HG02943 (cell line): ENCODE results near the gene FGF16.
"Not testable (repeated sequence)": the region's sequence is repeated elsewhere in the genome, so short reads cannot be mapped to it uniquely, and the experiment has no call there.

Experiments used
- ATAC-seq: cut with Tn5 transposase; IDR thresholded peaks from one replicate; pipeline ENCODE4 v1.9.1; 2021; ENCODE audit warnings: mild to moderate bottlenecking, low read depth, moderate library complexity; ENCODE audit not compliant: unreplicated experiment

The FGF16 gene

GRCh38 chrX:77446029-77446585, 1.1 kb upstream of the FGF16 start:
- ATAC-seq = no peak

DNA sequence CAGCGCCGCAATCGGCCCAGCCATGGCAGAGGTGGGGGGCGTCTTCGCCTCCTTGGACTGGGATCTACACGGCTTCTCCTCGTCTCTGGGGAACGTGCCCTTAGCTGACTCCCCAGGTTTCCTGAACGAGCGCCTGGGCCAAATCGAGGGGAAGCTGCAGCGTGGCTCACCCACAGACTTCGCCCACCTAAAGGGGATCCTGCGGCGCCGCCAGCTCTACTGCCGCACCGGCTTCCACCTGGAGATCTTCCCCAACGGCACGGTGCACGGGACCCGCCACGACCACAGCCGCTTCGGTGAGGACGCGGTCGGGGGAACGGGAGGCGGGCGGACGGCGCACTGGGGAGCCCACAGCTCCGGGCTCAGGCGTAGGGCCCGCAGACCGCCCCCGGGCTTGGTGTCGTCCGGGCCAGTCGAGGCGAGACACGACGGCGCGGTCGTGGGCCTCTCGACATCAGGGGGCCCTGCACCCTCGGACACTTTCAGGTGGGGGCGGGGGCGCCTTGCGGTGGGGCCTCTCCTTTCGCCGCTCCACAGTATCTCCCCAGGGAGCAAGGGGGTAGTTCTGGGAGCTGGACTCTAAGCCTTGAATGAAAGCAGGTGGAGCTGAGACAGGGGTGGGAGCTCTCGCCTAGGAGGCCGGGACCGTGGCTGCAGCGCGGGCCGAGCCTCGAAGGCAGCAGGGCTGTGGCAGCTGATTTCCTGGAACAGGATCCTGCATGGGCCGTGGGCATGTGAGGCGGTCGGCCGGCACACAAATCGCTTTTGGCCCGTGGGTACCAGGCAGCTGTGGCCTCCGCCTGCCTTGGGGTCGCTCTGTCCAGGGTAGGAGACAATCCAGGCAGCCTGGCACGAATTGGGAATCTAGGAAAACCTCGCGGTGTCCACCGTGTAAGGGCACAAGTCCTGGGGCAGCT, 722 bp downstream of the FGF16 start:
- ATAC-seq = no peak

DNA sequence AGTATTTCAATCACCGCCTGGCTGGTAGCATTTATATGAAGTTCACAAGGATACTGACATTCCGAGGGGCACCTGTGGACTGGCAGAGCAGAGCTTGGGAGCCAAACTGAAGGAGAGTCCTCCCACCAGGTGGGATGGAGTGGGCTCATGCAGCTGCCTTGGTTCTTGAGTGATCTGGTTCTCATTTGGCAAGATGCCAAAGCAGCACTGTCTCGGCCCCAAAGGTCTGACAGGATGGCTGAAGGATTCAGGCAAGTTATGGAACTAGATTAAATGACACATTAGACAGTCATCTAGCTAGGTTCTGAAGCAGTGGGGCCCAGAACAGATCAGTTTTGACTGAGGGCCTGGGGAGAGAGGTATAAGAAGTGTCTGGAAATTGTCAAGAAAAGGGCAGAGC, 3.2 kb downstream of the FGF16 start:
- ATAC-seq = no peak

DNA sequence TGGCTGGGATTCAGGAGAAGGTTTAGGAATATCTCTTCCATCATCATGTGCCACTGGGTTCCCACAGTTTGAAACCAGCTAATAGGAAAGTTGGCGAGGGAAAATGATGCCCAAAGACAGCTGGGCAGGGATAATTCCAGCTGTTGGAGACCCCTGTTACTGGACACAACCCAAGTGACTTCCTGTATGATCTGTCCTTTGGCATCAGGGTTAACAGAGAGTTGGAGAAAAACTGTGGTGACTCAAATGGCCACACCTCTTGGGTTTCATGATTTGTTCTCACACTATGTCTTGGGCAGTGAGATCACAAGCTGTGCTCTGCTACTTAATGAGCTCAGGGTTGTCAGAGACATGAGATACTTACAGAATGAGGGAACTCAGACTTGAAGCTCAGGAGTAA, 3.8 kb downstream of the FGF16 start:
- no peak for ATAC-seq

GRCh38 chrX:77453190-77453589, 6.0 kb downstream of the FGF16 start:
- ATAC-seq = no peak

GRCh38 chrX:77455437-77455836, 8.2 kb downstream of the FGF16 start:
- no peak for ATAC-seq

DNA sequence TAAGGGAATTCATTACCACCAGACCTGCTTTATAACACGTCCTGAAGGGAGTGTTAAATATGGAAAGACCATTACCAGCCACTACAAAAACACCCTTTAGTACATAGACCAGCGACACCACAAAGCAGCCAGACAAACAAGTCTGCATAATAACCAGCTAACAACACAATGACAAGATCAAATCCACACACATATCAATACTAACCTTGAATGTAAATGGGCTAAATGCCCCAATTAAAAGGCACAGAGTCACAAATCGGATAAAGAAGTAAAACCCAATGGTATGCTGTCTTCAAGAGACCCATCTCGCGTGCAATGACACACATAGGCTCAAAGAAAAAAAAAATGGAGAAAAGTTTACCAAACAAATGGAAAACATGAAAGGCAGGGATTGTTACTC, 36.9 kb downstream of the FGF16 start:
- ATAC-seq = no peak

DNA sequence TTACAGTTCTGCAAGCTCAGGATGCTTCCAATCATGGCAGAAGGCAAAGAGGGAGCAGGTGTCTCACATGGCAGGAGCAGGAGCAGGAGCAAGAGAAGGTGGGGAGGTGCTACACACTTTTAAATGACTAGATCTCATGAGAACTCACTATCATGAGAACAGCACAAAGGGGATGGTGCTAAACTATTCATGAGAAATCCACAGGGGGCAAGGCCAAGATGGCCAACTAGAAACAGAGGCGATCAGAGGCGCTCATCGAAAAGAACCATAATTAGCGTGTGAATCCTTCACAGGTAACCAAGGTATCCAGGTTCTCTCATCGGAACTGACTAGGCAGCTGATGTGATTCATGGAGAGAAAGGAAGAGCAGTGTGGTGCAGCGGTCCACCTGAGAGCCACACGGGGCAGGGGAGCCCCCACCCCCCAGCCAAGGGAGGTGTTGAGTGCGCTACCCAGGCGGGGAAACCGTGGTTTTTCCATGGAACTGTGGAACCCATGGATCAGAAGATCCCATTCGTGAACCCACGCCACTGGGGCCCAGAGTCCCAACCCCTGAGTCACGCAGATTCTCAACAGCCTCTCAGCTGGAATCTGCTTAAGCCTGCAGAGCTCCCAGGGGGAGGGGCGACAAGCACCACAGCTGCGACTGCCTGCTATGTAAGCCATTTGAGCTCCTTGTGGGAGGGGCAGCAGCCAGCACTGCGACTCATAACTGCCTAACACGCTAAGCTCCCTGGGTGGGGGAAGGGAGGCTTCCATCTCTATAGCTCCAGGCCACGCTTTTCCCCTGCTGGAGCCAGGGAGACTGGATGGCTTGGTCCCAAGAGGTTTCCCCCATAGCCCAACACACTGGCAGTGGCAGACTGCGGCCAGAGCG, 46.7 kb downstream of the FGF16 start:
- ATAC-seq = no peak

DNA sequence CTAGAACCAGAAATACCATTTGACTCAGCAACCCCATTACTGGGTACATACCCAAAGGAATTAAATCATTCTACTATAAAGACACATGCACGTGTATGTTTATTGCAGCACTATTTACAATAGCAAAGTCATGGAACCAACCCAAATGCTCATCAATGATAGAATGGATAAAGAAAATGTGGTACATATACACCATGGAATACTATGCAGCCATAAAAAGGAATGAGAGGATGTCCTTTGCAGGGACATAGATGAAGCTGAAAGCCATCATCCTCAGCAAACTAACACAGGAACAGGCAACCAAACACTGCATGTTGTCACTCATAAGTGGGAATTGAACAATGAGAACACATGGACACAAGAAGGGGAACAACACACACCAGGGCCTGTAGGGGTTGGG, 53.0 kb downstream of the FGF16 start:
- not testable (repeated sequence) for ATAC-seq

DNA sequence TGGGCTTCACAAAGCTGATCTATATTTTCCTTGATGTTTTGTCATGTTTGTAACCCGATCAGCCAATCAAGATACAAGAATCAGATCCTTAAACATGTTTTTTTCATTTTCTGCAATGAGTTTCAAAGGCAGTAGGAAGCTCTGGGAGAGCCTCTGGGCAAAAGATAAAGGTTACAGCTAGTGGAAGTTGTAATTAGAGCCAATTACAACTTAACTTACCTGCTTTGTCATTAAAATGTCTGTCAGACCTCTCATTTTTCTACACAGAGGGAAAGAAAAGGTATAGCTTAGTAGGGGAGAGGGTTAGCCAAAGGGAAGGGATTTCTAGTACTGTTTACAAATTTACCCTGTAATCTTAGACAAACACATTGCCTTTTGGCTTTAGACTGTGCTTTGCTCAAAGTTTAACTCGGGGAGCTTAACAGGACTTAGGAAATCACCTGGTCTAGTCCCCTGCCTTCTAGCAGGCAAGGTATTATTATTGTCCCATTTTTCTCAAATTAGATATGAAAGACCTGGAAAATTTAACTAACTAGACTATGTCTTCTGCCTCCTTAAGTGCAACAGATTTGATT, 55.8 kb downstream of the FGF16 start:
- ATAC-seq = no peak

DNA sequence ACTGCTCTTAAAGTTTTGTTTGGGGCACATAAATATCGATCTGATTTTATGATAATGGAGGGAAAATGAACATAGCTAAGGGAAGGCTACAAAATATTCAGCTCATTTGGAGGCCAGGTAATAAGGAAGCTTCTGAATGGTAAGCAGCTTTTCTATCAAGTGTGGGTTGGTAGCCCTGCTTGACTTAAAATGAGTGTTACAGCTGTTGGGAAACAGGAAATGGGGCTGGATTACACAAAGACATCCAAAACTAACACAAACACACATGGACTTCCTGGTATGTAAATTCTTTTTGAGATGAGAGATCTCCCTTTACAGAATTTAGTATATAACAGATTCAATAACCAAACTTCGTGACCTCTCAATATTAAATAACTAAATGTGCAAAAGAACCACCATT, 58.0 kb downstream of the FGF16 start:
- no peak for ATAC-seq
